ENCODE measurements around the gene ABRAXAS1.

DNA sequence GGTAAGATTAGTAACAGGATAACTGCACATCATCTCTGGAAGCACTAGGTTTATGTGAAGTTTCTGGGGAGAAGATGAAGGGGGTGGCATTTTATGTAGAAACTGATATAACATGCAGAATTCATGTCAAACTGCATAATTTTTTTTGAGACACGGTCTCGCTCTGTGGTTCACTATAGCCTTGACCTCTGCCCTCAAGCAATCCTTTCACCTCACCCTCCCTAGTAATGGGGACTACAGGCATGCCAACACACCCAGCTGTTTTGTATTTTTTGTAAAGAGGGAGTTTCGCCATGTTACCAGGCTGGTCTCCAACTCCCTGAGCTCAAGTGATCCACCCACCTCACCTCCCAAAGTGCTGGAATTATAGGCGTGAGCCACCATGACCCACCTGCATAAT is 11.5 kb downstream of the ABRAXAS1 start:
- TF ChIP-seq GATA3 (IDR thresholded peaks at IDR 0.05; ENCODE audit: low read depth, low read length) (no peak), GATA2 (IDR thresholded peaks at IDR 0.05; ENCODE audit: low read depth, low read length) (no peak)
